IMR-90 (cell line): ENCODE results near the gene TXNRD1. TPM values are rescaled to one million over a fixed set of nuclear protein-coding genes. Genes with fewer than 3 reads are reported as not detected.

Experiments used
- ATAC-seq: fragments of 200-7000 bp; cut with Tn5 transposase; 2 replicates; pipeline ENCODE4 v1.9.1; 2020; ENCODE audit warnings: low read depth, mild to moderate bottlenecking, moderate library complexity
- BruUV-seq: library from RNA; stranded (reverse); fragments of 400-500 nt; replicated peaks from 2 replicates; lab custom pipeline; 2021; lab: Mats Ljungman, UMichigan
- CTCF ChIA-PET: fragments of 300-600 bp; formaldehyde crosslinking; extraction: SDS; loops from one replicate; lab custom pipeline; 2021; ENCODE audit warnings: antibody characterized with exemption; lab: Yijun Ruan, JAX
- POLR2A ChIA-PET: fragments of 300-600 bp; sonication (Branson Sonifier 250); formaldehyde crosslinking; loops from one replicate; lab custom pipeline; 2022; ENCODE audit warnings: antibody characterized with exemption; ENCODE audit not compliant: unreplicated experiment; lab: Charles Lee
- DNase-seq: peaks from one replicate; pipeline ENCODE4 v3.0.0; 2013
- H2AFZ ChIP-seq: replicated peaks from 2 replicates; pipeline ENCODE3; 2013; ENCODE audit warnings: low read length, mild to moderate bottlenecking; ENCODE audit not compliant: poor library complexity
- H2AK5ac ChIP-seq: 2 replicates; pipeline ENCODE4 v1.6.1; 2013; ENCODE audit warnings: low read depth, low read length, inconsistent platforms
- H2AK9ac ChIP-seq: replicated peaks from 2 replicates; pipeline ENCODE3; 2013; ENCODE audit warnings: mild to moderate bottlenecking, low read depth, low read length, moderate library complexity; ENCODE audit not compliant: poor library complexity
- H2BK120ac ChIP-seq: 2 replicates; pipeline ENCODE4 v1.6.1; 2013; ENCODE audit warnings: low read depth, low read length, inconsistent platforms
- H2BK15ac ChIP-seq: 3 replicates; pipeline ENCODE4 v1.6.1; 2013; ENCODE audit warnings: low read depth, low read length, inconsistent platforms
- H2BK20ac ChIP-seq: 2 replicates; pipeline ENCODE4 v1.6.1; 2013; ENCODE audit warnings: low read depth, mild to moderate bottlenecking, inconsistent platforms, low read length, moderate library complexity
- H2BK5ac ChIP-seq: 2 replicates; pipeline ENCODE4 v1.6.1; 2013; ENCODE audit warnings: mild to moderate bottlenecking, low read depth, low read length, inconsistent platforms; ENCODE audit not compliant: poor library complexity, severe bottlenecking
- H3K14ac ChIP-seq: replicated peaks from 2 replicates; pipeline ENCODE4 v1.6.1; 2013; ENCODE audit warnings: low read depth, low read length, inconsistent platforms
- H3K18ac ChIP-seq: 2 replicates; pipeline ENCODE4 v1.6.1; 2013; ENCODE audit warnings: low read depth, low read length, control low read depth
- H3K23ac ChIP-seq: 2 replicates; pipeline ENCODE4 v1.6.1; 2013; ENCODE audit warnings: low read depth, low read length, inconsistent platforms
- H3K27ac ChIP-seq: 2 replicates; pipeline ENCODE4 v1.5.1; 2013; ENCODE audit warnings: mild to moderate bottlenecking, control low read depth, low read length; ENCODE audit not compliant: insufficient read depth
- H3K27me3 ChIP-seq: 2 replicates; pipeline ENCODE4 v1.6.1; 2013; ENCODE audit warnings: low read length; ENCODE audit not compliant: control insufficient read depth, insufficient read depth
- H3K36me3 ChIP-seq: 2 replicates; pipeline ENCODE4 v1.6.1; 2013; ENCODE audit warnings: low read length, mixed read lengths; ENCODE audit not compliant: control insufficient read depth, insufficient read depth
- H3K4ac ChIP-seq: 2 replicates; pipeline ENCODE4 v1.6.1; 2013; ENCODE audit warnings: low read depth, low read length, inconsistent platforms
- H3K4me1 ChIP-seq: 2 replicates; pipeline ENCODE4 v1.6.1; 2013; ENCODE audit warnings: low read length, mixed read lengths; ENCODE audit not compliant: control insufficient read depth, insufficient read depth
- H3K4me2 ChIP-seq: 2 replicates; pipeline ENCODE4 v1.6.1; 2013; ENCODE audit warnings: low read depth, mild to moderate bottlenecking, control low read depth, low read length, moderate library complexity
- H3K4me3 ChIP-seq: 2 replicates; pipeline ENCODE4 v1.5.1; 2013; ENCODE audit warnings: low read depth, mild to moderate bottlenecking, control low read depth, low read length, moderate library complexity; ENCODE audit not compliant: insufficient read depth
- H3K56ac ChIP-seq: 2 replicates; pipeline ENCODE4 v1.6.1; 2013; ENCODE audit warnings: low read length, inconsistent platforms; ENCODE audit not compliant: insufficient read depth; ENCODE audit errors: extremely low read depth
- H3K79me1 ChIP-seq, 2 experiments: 2 replicates each; pipeline ENCODE4 v1.6.1; 2013; ENCODE audit warnings: low read length in 2 of 2, inconsistent platforms in 1 of 2, low read depth in 1 of 2
- H3K9ac ChIP-seq: 2 replicates; pipeline ENCODE4 v1.6.1; 2013; ENCODE audit warnings: low read depth, low read length, control low read depth
- H3K9me1 ChIP-seq: 2 replicates; pipeline ENCODE4 v1.6.1; 2013; ENCODE audit warnings: low read length, inconsistent platforms; ENCODE audit not compliant: insufficient read depth
- H3K9me3 ChIP-seq: 2 replicates; pipeline ENCODE4 v1.6.1; 2013; ENCODE audit warnings: low read length; ENCODE audit not compliant: control insufficient read depth, insufficient read depth
- H4K20me1 ChIP-seq: 2 replicates; pipeline ENCODE4 v1.6.1; 2013; ENCODE audit warnings: low read length, inconsistent platforms; ENCODE audit not compliant: insufficient read depth
- H4K5ac ChIP-seq: 2 replicates; pipeline ENCODE4 v1.6.1; 2013; ENCODE audit warnings: mild to moderate bottlenecking, low read depth, low read length, control low read depth
- H4K8ac ChIP-seq, 2 experiments: 2 replicates each; pipeline ENCODE4 v1.6.1; 2013; ENCODE audit warnings: low read depth in 2 of 2, low read length in 2 of 2, control low read depth in 1 of 2, inconsistent platforms in 1 of 2
- H4K91ac ChIP-seq: 2 replicates; pipeline ENCODE4 v1.6.1; 2013; ENCODE audit warnings: low read depth, low read length, inconsistent platforms; ENCODE audit not compliant: insufficient read depth
- BHLHE40 ChIP-seq: fragments of 150-350 bp; IDR thresholded peaks from 2 replicates; pipeline ENCODE4 v1.6.1; 2016; ENCODE audit warnings: mild to moderate bottlenecking, low read depth, low read length
- CEBPB ChIP-seq: IDR thresholded peaks from 2 replicates; pipeline ENCODE4 v1.6.1; 2012; ENCODE audit warnings: low read depth, low read length, improper control_type of control experiment
- FOS ChIP-seq: fragments of 150-350 bp; IDR thresholded peaks from 2 replicates; pipeline ENCODE4 v1.6.1; 2016; ENCODE audit warnings: low read depth, low read length
- MAZ ChIP-seq: IDR thresholded peaks from 2 replicates; pipeline ENCODE4 v1.6.1; 2012; ENCODE audit warnings: low read depth, mild to moderate bottlenecking, low read length, improper control_type of control experiment, moderate library complexity, borderline replicate concordance
- MXI1 ChIP-seq: IDR thresholded peaks from 2 replicates; pipeline ENCODE4 v1.6.1; 2012; ENCODE audit warnings: low read depth, mild to moderate bottlenecking, low read length, moderate library complexity, borderline replicate concordance
- NFE2L2 ChIP-seq: fragments of 150-350 bp; IDR thresholded peaks from 2 replicates; pipeline ENCODE4 v1.6.1; 2016; ENCODE audit warnings: low read depth, mild to moderate bottlenecking, low read length
- RAD21 ChIP-seq: IDR thresholded peaks from 2 replicates; pipeline ENCODE4 v1.6.1; 2012; ENCODE audit warnings: low read length, improper control_type of control experiment
- RFX5 ChIP-seq: IDR thresholded peaks from 2 replicates; pipeline ENCODE4 v1.8.0; 2012; ENCODE audit warnings: low read depth, mild to moderate bottlenecking, low read length, moderate library complexity
- SMC3 ChIP-seq: fragments of 150-350 bp; IDR thresholded peaks from 2 replicates; pipeline ENCODE4 v1.6.1; 2016; ENCODE audit warnings: low read depth, mild to moderate bottlenecking, antibody characterized with exemption, low read length, moderate library complexity
- WGBS, 2 experiments: methylation state at CpG; one replicate each; pipeline versions ENCODE4 v1.1.5 to v1.1.7; 2013; ENCODE audit warnings: missing lambda C conversion rate in 2 of 2; ENCODE audit not compliant: insufficient read length in 1 of 2; ENCODE audit errors: extremely low coverage in 2 of 2; 5-methylcytosine and 5-hydroxymethylcytosine counted together
- dilution Hi-C: fragments of 300-500 bp; cut with HindIII; formaldehyde crosslinking; loops from one replicate; pipeline ENCODE4 v1.14.3; 2018; ENCODE audit warnings: low sequenced_read_pairs; ENCODE audit not compliant: unreplicated experiment
- in situ Hi-C: fragments of 300-500 bp; cut with MboI; formaldehyde crosslinking; loops from 3 replicates; pipeline ENCODE4 v1.14.3; 2019; ENCODE audit warnings: low sequenced_read_pairs, inconsistent platforms, mixed read lengths
- intact Hi-C: fragments of 100-400 bp; cut with micrococcal nuclease; formaldehyde crosslinking; loops from 2 replicates; pipeline ENCODE4 v1.10.0; 2022
- polyA plus RNA-seq, 3 experiments: library from polyadenylated mRNA; depleted of rRNA; stranded (reverse); fragments of >200 nt; gene quantifications; 2 replicates each; pipeline ENCODE4 v1.2.3, GENCODE V29; 2012; ENCODE audit warnings: low replicate concordance in 1 of 3
- total RNA-seq: library from RNA; depleted of rRNA; stranded (reverse); fragments of >200 nt; gene quantifications from 2 replicates; pipeline ENCODE4 v1.2.3, GENCODE V29; 2012
- TF ChIP-seq, protein P1 (sequence below): fragments of 150-350 bp; IDR thresholded peaks from 2 replicates; pipeline ENCODE4 v1.6.1; 2016; ENCODE audit warnings: low read depth, mild to moderate bottlenecking, low read length, moderate library complexity, borderline replicate concordance

TXNRD1 gene
- total and polyA plus RNA-seq, 2 of the 4 experiments (the other 2 are of a cell fraction), result 379 to 582 TPM

DNA sequence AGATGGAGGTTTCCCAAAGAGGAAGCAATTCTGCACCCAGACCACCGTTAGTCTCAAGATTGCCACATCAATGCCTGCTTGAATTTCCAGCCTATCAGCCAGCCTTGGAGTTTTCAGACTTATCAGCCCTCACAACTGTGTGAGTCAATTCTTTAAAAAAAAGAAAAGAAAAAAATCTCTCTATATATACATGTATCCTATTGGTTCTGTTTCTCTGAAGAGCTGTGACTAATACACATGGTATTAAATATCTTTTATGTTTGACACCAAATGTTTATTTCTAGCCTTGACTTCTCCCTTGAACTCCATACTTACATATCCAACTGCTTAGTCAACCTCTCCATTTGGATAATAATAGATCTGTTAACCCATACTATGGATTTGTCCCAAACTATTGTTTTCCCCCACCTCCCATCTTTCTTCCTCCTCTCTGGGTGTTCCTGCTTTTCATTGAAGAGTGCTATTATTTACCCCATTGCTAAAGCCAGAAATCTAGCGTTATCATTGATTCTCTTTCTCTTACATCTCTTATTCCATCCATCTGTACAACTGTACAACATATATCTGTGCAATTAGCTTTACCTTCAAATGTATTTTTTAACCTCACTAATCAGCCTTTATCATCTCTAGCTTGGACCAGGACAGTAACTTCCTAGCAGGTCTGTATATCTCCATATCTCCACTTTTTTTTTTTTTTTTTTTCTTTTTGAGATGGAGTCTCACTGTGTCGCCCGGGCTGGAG, 65.3 kb downstream of the TXNRD1 start (continued):
- no peak for TF ChIP-seq SMC3
- TF ChIP-seq RFX5, result no peak

GRCh38 chr12:104281636-104282035, 66.1 kb downstream of the TXNRD1 start:
- dilution Hi-C loops (no loop called here), intact Hi-C loops (loop anchor here (10.0 kb wide), 1 partner anchor 317 kb away; the partner anchor contains the start of gene TDG), in situ Hi-C loops (no loop called here)
- Histone ChIP-seq H4K91ac (peak overlapping the region; percentile 97), H3K79me1 (peaks cover 6 to 36% of the 10 kb centered on the region in 2 experiments; a peak in 3 of 4 replicates), H2AK9ac (no peak overlapping the region), H4K8ac (peak overlapping the region; percentile 60 to 92; a peak in 3 of 4 replicates), H3K4ac (peak overlapping the region; percentile 93), H3K4me1 (peaks cover 19% of the 10 kb centered on the region), H3K9ac (peak overlapping the region; percentile 40; the same call in 1 of the 2 replicates), H2BK120ac (peak overlapping the region; percentile 98), H2BK20ac (peak overlapping the region; percentile 98), H3K9me3 (no peaks in the 10 kb centered on the region; the same call in 1 of the 2 replicates), H3K9me1 (0 out of 2 replicates have a peak, but pooled peaks cover 5% of the 10 kb centered on the region), H3K14ac (peak overlapping the region; percentile 88), H4K5ac (peak overlapping the region; percentile 31; the same call in 1 of the 2 replicates), H3K4me3 (no peak overlapping the region), H3K56ac (peak overlapping the region; percentile 66; the same call in 1 of the 2 replicates), H2BK15ac (peak overlapping the region; percentile 82; the same call in 2 of the 3 replicates), H3K27ac (peak overlapping the region; percentile 90), H3K18ac (peak overlapping the region; percentile 78), H4K20me1 (no peaks in the 10 kb centered on the region), H2BK5ac (peak overlapping the region; percentile 99), H3K4me2 (no peak overlapping the region), H2AFZ (no peak overlapping the region), H3K27me3 (no peaks in the 10 kb centered on the region), H3K36me3 (no peaks in the 10 kb centered on the region), H3K23ac (peak overlapping the region; percentile 54; the same call in 1 of the 2 replicates), H2AK5ac (peak overlapping the region; percentile 88)
- ChIA-PET CTCF (interaction anchor here (0.6 kb wide), 1 partner anchor 68 kb away, joined by 12 read pairs; no protein-coding TSS in a partner anchor), POLR2A (no interaction called here)
- TF ChIP-seq FOS, result no peak
- no peak for TF ChIP-seq MAZ
- TF ChIP-seq MXI1, result no peak
- TF ChIP-seq NFE2L2, result no peak
- TF ChIP-seq, protein P1, sequence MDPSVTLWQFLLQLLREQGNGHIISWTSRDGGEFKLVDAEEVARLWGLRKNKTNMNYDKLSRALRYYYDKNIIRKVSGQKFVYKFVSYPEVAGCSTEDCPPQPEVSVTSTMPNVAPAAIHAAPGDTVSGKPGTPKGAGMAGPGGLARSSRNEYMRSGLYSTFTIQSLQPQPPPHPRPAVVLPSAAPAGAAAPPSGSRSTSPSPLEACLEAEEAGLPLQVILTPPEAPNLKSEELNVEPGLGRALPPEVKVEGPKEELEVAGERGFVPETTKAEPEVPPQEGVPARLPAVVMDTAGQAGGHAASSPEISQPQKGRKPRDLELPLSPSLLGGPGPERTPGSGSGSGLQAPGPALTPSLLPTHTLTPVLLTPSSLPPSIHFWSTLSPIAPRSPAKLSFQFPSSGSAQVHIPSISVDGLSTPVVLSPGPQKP, result no peak
- TF ChIP-seq RAD21, result no peak
- no peak for TF ChIP-seq BHLHE40
- no peak for TF ChIP-seq RFX5
- TF ChIP-seq CEBPB, result no peak
- BruUV-seq, result no TSS peak
- 96% methylated on average over 4 of the region's 5 CpGs; no CpG with 5 or more reads in 1 of the 2 experiments for WGBS, 2 experiments
- ATAC-seq, result no peak
- DNase-seq, result no peak
